DMS153 treated with DMSO at 0.1 percent for 48 hours (cell line): ENCODE results near the gene FSTL1.
"Not testable (repeated sequence)": the region's sequence is repeated elsewhere in the genome, so short reads cannot be mapped to it uniquely, and the experiment has no call there.

Experiments used
- DNase-seq: peaks from one replicate; lab custom pipeline; 2025; ENCODE audit not compliant: unreplicated experiment; lab: John Stamatoyannopoulos, UW

The FSTL1 gene

DNA sequence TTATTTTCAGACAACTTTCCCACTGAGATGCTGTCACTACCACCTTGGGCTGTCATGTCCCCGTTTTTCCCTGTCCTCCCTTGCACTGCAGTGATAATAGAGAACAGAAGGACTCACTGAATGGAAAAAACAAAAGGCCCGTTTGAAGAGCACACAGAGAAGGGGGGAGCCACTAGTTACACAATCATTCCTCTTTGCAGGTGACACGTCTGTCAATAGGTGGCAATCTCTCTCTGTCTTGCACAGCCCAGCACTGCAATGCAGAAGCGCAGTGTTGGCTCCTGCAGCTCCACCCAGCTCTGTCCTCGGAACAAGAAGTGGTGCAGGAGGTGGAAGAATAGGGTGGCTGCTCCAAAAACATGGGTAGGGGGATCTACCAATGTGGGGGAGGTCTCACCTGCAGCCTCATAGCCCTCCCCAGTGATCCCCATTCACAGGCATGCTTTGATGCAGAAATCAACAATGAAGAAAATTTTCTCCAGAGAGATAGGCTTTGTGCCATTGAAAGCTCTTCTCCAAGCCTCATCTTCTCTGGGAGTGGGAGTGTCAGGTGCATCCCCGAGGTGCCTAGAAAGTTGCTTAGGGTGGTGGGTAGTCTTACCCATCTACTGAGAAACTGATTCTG lies 31.8 kb downstream of the FSTL1 start:
- peak; percentile 61 for DNase-seq

DNA sequence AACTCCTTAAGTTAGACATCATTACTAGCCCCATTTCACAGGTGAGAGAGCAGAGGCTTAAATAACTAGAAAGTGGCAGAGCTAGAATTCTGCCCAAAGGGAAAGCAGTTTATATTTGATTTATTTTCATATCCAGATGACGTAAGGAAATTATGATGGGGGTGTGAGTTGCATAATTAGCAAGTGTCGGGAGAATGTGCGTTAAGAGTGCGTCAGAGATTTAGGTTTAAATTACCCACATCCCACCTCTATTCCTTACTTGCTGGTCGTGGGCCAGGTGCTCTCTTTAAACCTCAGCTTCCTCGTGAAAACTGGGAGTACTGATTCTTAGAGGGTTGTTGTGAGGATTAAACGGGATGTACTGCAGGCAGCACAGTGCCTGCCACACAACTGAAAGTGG lies 32.3 kb downstream of the FSTL1 start:
- no peak for DNase-seq

DNA sequence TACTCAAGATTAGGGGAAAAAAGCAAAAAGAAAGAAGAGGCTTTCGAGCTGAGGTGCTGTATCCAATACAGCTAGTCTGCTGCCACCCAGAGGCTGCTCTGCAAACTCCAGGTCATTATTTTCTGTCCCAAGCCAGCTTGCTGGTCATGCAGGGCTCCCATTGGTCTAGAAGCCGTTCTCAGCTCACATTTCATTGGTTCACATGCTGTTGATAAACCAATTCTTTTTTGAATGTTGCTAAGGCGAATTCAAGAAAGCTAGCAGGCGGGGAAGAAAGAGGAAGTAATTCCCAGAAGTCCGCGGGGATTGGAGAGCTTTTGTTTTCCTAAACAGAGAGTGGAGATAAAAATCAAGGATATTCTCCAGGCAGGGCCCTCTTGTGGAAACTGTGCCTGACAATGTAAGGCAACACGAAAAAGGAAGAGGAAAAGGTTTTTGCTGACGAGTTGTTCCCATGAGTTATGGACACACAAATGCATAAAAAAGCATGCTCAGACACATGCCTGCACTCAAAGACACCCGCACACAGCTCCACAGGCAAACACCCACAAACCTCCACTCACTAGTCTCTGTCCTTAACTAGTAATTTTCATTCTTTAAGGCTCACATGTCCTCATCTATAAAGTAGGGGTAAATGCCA lies 33.4 kb downstream of the FSTL1 start:
- DNase-seq: peak; percentile 91

DNA sequence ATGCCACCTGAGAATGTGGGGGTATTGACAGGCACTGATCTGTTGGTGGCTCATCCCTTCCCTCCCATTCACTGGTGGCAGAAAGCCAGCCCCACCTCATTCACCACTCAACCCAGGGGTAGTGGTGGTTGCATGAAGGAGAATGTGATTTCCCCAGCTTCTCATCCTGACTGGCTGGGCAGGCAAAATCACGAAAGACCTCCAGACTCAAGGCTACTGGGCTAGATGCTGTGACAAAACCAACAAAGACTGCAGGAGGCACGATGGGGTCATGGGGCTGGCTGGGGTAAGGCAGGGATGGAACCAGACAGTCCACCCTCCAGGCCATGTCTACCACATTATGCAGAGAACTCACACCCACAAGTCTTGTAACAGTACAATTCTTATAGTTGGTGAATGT lies 33.9 kb downstream of the FSTL1 start:
- DNase-seq: no peak

DNA sequence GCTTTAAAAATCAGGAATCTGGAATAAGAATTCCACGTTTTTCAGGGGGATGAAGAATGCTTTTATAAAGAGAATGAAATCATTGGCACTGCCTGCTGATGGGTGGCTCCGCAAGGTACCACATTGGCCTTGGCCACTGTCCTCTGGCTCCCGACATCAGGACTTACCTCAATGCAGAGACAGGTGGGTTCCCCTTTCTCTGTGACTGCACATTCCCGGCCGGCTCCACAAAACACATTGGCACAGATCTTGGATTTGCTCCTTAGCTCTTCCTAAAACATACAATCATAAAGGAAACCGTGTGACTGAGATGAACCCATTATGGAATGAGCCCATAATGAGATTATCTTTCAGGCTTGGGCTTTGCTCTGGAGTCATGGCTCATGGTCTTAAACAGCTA lies 35.0 kb downstream of the FSTL1 start:
- no peak for DNase-seq

DNA sequence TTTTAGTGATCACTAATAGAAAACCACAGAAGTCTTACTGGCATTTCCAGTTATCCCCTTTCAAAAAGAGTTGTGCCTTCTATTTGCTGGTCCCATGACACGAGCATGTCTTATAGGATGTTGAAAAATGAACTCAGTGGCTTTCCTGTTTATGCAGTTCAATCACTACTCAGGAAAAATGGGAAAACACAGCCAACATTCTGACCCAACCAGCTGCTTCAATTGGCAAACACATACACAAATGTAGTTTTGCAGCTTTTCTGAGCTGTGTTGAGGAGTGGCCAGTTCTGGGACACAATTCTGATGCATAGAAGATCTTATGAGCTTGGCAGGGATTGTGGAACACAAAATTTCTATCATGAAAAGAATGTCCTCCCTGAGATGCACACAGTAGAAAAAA lies 40.3 kb downstream of the FSTL1 start:
- DNase-seq: no peak

DNA sequence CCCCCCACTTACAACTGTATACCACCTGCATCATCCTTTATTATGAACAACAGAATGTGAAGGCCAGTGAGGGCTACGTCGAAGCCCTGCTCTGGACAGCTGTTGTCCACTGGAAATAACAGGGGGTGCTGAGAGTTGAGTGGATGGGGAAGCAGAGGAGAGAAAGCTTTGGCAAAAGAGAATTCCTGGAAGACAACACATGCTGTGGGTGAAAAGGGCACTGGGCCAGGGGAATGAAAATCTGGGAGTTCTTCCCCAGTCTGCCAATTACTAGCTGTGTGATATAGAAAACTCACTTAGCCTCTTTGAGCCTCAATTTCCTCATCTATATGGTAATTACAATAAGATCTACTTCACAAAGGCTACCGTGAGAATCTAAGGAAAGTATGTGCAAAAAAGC lies 40.7 kb downstream of the FSTL1 start:
- no peak for DNase-seq

DNA sequence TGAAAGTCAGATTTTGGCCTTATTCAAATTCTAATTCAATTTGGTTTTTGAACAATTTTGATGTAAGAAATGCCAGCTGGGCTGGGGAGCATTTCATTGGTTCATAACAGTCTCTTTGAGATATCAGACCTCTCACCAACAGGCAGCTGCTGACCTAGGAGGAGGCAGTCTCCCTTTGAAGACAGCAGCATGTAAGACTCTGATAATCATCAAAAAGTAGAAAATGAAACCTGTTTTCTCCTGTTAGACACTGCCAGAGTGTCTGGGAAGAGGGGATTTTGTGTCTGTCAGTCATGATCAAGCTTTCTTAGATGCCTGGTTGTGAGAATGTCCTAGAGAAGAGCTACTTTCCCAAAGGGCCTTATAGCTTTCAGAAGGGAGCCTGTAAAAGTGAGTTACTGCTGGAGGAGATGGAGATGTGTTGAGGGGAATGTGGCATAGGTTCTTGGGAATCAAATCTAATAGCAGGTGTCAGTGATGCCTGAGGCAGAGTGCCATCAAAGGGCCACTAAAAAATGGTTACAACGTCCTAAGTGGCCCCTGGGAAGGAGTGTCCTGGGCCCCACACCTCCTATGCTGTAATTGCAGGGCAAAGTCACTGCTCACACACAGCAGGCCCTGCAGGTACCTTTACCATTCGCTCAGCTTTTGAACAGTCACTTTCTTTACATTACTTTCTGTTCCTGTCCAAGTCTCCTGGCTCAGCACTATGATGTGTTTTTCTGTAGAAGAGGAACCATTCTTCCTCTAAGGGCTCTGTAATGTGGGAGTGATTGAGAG lies 43.1 kb downstream of the FSTL1 start:
- DNase-seq: no peak

DNA sequence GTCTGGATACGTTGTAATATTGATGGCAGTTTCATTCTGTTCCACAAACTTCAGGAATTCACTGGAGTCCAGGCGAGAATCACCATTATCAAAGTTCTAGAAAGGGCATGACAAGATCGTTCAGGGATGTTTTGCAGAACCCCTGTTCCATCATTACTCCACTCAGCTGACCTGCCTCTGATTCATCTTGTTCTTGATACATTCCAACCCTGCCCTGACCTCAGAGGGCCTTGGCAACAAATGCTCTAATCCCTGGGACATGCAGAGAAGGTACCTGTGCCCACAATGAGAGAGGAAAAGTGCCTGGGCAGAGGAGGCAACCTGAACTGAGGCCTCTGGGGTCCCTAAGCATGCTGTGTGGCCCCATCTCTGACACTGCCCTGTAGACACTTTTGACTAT lies 45.9 kb downstream of the FSTL1 start:
- DNase-seq: no peak

DNA sequence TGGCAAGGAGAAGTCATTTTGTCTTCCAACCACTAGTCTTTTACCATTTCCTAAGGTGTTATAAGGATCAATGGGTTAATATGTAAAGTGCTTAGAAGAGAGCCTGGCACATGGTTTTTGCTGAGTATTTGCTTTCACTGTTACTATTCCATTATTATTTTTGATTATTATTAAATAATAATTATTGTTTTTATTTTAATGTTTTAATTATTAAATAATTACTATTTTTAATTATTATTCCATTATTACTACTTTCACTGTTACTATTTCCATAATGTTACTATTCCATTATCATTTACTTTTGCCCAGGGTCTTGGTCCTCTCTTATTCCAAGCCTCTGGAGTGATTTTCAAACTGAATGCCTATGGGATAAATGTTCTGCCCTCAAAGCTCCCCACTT lies 48.5 kb downstream of the FSTL1 start:
- no peak for DNase-seq

DNA sequence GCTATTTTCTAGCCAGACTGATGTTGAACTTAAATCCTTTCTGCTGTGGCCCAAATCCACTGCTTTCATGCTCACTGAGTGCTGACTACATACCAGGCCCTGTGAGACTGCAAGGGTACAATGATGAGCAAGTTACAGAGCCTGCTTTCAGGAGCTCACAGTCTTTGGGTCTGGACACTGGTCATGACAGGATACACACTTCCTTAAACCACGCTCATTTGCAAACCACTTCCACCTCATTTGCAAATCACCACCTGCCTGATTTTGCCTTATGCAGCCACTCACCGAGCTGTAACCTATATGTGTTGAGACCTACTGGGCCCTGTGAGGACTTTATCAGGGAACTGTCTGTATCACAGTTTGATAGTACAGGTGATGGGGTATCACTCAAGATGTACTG lies 51.4 kb downstream of the FSTL1 start:
- DNase-seq: no peak

DNA sequence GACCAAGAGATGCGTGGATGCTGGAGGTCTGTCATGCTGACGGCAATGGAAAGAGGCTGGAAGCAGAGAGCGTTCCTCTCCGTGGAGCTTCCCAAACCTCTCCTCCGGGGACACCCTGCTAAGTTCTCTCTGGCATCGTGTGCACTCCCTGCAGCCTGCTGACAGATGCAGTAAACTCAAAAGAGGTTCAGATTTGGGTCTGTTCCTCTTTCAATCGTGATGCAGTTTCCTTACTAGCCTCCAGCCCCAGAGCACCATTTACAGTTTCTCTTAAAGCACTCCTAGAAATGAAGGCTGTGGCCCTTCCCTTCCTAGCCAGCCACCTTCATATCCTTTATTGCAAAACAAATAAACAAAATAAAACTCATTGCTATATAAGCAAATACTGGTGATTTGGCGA lies 54.3 kb downstream of the FSTL1 start:
- DNase-seq: no peak

DNA sequence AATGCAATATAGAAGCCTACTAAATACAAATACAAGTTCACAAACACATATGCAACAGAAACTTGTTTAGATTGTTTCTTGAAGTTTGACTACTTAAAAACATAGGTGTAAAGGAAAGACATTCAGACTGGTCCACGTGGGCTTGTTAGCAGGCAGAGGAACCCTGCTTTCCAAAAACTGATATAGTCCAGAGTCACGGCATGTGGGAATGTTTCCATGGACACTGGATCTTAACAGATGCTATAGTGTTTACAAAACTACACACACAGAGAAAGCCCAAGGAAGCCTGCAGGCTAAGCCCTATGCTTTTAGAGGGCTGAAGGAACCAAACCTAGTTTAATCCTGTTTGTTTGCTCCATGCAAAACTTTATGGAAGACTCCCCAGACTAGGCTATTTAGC lies 56.4 kb downstream of the FSTL1 start:
- no peak for DNase-seq

DNA sequence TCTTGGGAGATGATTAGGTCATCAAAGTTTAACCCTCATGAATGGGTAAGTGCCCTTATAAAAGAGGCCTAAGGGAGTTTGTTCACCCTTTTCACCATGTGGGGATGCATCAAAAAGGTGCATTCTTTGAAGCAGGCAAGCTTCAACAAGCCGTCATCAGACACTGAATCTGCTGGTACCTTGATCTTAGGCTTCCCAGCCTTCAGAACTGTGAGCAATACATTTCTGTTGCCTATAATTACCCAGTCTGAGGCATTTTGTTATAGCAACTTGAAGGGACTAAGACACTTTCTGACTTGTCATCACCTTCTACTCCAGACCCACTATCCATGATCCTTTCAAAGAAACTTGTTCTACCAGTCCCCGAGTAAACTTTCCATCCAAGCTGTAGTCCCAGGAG lies 57.0 kb downstream of the FSTL1 start:
- no peak for DNase-seq

DNA sequence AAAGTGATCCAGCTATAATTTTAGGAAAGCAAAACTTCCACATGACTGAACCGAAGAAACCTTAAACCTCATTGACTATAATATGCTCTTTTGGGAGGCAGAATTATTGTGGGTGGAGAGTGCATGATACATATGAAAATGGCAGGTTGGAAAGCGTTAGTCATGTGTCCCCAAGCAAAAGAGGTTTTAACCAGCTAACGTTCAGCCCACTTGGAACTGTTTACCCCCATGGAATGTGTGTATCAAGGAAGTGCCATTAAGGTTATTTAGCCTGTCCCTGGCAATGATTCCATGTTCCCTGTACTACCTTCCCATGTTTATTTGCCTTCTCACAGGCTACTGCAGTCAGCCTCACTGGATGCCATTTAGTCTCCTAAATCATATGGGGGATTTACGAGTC lies 57.5 kb downstream of the FSTL1 start:
- no peak for DNase-seq

DNA sequence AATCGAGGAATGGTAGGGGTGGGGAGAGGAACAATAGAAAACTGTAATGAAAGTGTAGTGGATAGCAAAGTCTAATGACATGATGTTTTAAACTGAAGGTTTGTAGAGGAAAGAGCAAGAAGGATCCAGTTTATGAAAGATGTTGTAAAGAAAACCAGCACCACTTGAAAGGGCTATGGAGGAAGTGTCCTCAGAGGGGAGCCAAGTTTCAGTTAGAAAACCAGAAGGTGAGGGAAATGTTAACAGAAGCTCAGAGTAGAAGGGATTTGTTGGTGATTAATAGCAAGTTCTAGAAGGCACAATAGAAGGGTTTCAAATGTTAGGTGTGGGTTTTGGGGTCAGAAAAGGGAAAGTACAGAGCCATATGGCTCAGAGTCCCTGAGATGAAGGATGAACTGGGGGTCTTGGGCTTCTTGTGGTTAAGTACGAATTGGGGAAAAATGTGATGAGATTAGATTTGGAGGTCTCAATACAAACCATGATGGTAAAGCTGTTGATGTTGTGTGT lies 67.8 kb downstream of the FSTL1 start:
- no peak for DNase-seq

DNA sequence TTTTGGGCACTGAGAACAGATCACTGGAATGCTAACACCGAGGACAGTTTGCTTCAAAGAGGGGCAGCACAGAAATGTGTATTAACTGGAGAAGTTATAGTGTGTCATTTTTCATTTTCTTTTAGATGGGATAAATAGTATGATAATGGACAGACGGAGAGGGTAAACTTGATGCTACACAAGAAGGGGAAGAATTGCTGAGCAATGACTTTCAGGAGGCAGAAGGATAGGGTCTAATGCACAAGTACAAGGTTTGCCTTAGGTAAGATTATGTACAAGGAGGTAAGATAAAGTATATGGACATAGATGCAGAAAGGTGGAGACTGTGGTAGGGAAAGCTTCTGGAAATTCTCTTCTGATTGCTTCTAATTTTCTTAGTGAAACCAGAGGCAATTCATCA lies 69.3 kb downstream of the FSTL1 start:
- no peak for DNase-seq

DNA sequence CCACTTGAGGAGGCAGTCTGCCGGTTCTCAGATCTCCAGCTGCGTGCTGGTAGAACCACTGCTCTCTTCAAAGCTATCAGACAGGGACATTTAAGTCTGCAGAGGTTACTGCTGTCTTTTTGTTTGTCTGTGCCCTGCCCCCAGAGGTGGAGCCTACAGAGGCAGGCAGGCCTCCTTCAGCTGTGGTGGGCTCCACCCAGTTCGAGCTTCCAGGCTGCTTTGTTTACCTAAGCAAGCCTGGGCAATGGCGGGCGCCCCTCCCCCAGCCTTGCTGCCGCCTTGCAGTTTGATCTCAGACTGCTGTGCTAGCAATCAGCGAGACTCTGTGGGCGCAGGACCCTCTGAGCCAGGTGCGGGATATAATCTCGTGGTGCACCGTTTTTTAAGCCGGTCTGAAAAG lies 72.8 kb downstream of the FSTL1 start:
- not testable (repeated sequence) for DNase-seq

DNA sequence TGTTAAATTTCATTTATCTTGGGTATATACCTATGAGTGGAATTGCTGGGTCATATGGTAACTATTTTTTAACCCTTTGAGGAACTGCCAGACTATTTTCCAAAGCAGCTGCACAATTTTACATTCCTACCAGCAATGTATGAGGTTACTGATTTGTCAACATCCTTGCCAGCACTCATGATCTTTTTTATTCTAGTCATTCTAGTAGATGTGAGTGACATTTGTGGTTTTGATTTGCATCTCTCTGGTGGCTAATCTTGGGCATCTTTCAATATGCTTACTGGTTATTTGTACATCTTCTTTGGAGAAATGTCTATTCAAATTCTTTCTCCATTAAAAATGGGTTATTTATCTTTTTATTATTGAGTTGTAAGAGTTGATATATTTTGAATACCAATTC lies 80.3 kb downstream of the FSTL1 start:
- DNase-seq: no peak

DNA sequence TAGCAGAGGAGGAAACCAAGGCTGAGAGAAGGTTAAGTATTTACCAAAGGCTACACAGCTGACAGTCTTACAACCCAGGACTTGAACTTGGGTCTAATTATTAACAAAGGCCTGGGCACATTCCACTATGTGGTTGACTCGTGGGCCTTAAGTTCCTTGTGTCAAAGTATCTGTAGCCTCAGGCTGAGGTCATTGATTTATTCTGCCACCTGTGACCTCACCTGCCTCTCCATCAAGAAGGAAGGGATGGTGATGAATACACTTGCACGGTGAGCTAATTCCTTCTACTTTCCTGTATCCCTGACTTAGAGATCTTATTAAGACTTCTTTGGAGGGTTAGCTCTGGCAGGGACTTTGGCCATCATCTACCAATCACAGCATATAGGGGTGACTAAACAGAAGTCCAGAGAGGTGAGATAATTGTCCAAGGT lies 81.7 kb downstream of the FSTL1 start:
- DNase-seq: no peak

DNA sequence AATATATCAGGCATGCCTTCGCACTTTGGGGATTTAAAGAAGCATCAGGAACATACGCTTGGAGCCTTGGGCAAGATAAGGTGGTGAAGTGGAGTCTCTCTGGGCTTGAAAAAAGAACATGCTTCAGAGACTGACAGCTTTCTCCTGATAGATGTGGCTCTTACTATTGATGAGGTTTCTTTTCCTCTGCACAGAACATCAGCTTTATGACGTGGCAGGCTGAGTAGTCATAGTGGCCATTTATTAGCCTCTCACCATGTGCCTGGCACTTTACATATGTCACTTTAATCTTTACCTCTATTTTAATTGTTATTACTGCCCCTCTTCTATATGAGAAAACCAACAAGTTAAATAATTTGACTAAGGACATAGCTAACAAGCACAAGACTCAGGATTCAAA lies 82.6 kb downstream of the FSTL1 start:
- DNase-seq: no peak

DNA sequence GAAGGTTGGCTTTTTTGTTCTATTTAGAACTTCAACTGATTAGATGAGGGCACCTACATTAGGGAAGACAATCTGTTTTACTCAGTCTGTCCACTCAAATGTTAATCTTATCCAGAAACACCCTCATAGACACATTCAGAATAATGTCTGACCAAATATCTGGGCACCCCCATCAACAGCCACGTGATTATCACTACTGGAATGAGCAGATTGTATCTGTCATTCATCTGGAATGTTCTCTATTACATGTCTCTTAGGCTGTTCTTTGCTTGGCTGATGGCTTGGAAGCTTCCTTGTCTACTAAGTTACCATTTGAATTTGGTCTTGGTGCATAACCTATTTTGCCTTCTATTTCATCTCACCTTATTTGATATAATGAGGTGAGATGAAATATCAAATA lies 86.0 kb downstream of the FSTL1 start:
- no peak for DNase-seq
